Stimulated activated CD8-positive, alpha-beta memory T cell treated with anti-CD3 and anti-CD28 coated beads, Interleukin-7, amount 100 ng/mL, for 4 hours (primary cell): ENCODE measurements around the gene COL20A1.
"Not testable (repeated sequence)": the region's sequence is repeated elsewhere in the genome, so short reads cannot be mapped to it uniquely, and the experiment has no call there.

ENCODE experiments used
- DNase-seq, 2 donors: peaks; one replicate each; pipeline ENCODE4 v3.0.0-alpha.2; 2020; ENCODE audit warnings: low read depth in 2 of 2

Gene COL20A1

GRCh38 chr20:63292904-63293303 lies at the start of gene COL20A1:
Gene COL20A1 (plus strand): TSS chr20:63293186. CDS start chr20:63295108, 1,922 bp downstream.
- DNase-seq = no peak

- no peak for DNase-seq
These were observed 49.3 kb upstream of the COL20A1 start for GRCh38 chr20:63243604-63244247.

GRCh38 chr20:63244468-63244867 lies 48.5 kb upstream of the COL20A1 start:
- no peak for DNase-seq

- no peak for DNase-seq
These were observed 46.3 kb upstream of the COL20A1 start for GRCh38 chr20:63246490-63247288.

GRCh38 chr20:63247671-63248228 lies 45.2 kb upstream of the COL20A1 start:
- DNase-seq = no peak

- no peak for DNase-seq
These were observed 44.0 kb upstream of the COL20A1 start for GRCh38 chr20:63248835-63249591.

- DNase-seq = no peak
These were observed 43.1 kb upstream of the COL20A1 start for GRCh38 chr20:63249891-63250290.

GRCh38 chr20:63251350-63251749 lies 41.6 kb upstream of the COL20A1 start:
- DNase-seq = not testable (repeated sequence)

GRCh38 chr20:63252284-63252711 lies 40.7 kb upstream of the COL20A1 start:
- DNase-seq = no peak

GRCh38 chr20:63253065-63253437 lies 39.9 kb upstream of the COL20A1 start:
- DNase-seq = no peak

GRCh38 chr20:63253438-63254231 lies 39.4 kb upstream of the COL20A1 start:
- DNase-seq = no peak

GRCh38 chr20:63254232-63254605 lies 38.8 kb upstream of the COL20A1 start, which contains the start of gene NKAIN4:
Gene NKAIN4 (minus strand): TSS chr20:63254463. CDS start chr20:63254450, 13 bp downstream.
- no peak for DNase-seq

- DNase-seq = no peak
These were observed 38.2 kb upstream of the COL20A1 start for GRCh38 chr20:63254606-63255384.

GRCh38 chr20:63255931-63256704 lies 36.9 kb upstream of the COL20A1 start:
- no peak for DNase-seq

- no peak for DNase-seq
These were observed 36.0 kb upstream of the COL20A1 start for GRCh38 chr20:63256954-63257353.

GRCh38 chr20:63257629-63258028 lies 35.4 kb upstream of the COL20A1 start:
- DNase-seq = no peak

GRCh38 chr20:63258781-63259180 lies 34.2 kb upstream of the COL20A1 start:
- no peak for DNase-seq

GRCh38 chr20:63259734-63260460 lies 33.1 kb upstream of the COL20A1 start:
- no peak for DNase-seq

- DNase-seq = no peak
These were observed 32.5 kb upstream of the COL20A1 start for GRCh38 chr20:63260521-63260920.
